Measurements from ENCODE around the gene TBXT. TPM values are rescaled to one million over a fixed set of nuclear protein-coding genes. Genes with fewer than 3 reads are reported as not detected.

Gene TBXT
- total and polyA plus RNA-seq, 2 of the 8 experiments (the other 6 are each of a cell fraction or from before 2014, with no cell fraction given): 0.18 to 0.24 TPM

DNA sequence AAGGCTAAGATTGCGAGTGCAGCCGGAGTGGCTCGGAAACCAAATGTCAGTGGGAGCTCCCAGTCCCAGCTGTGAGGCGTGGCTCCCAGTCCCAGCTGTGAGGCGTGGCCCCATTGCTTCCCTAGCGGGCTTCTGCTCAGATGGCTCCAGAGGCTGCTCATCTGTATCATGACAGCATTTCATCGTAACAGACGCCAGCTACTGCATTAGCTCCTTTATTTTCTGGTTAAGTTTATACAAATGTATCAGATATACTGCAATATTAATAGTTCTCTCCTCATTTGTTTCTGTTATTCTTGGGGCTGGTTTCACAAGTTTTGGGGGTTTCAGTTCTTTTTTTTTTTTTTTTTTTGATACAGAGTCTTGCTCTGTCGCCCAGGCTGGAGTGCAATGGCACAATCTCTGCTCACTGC, 34.7 kb upstream of the TBXT start:
- no peak overlapping the region for H3K4me2 ChIP-seq (ENCODE audit: insufficient read depth in 1 of 2, low read depth in 2 of 2, low read length in 2 of 2)
- no peaks in the 10 kb centered on the region for H3K79me2 ChIP-seq (ENCODE audit: control insufficient read depth in 1 of 2, insufficient read depth in 2 of 2, low read length in 2 of 2)
- H2BK20ac ChIP-seq (ENCODE audit: low read length): no peak overlapping the region
- no peak for DNase-seq (ENCODE audit: low read depth in 1 of 2, low spot score in 2 of 2)
- H3K18ac ChIP-seq (ENCODE audit: extremely low read depth, low read length): no peak overlapping the region
- no peak overlapping the region for H2BK12ac ChIP-seq (ENCODE audit: low read depth, low read length)
- H2AK5ac ChIP-seq (ENCODE audit: low read depth, low read length): no peak overlapping the region
- no peak overlapping the region for H3K14ac ChIP-seq (ENCODE audit: insufficient read length)
- no peak overlapping the region for H3K9ac ChIP-seq (replicated peaks in 1 of 4; ENCODE audit: extremely low read depth in 1 of 4, low read depth in 3 of 4, low read length in 3 of 4)
- H4K5ac ChIP-seq (ENCODE audit: insufficient read length, low read depth, low read length): no peak overlapping the region
- no peak overlapping the region for H2BK120ac ChIP-seq (replicated peaks; ENCODE audit: low read depth, low read length)
- CTCF ChIA-PET (ENCODE audit: partially characterized antibody): interaction anchor here (1.5 kb wide), 1 partner anchor 46 kb away, joined by 4 read pairs; no protein-coding TSS in a partner anchor
- no peak overlapping the region for H4K8ac ChIP-seq (ENCODE audit: extremely low read depth, insufficient read depth, low read length)
- H2BK15ac ChIP-seq (ENCODE audit: low read length): no peak overlapping the region
- no peak overlapping the region for H3K4ac ChIP-seq (replicated peaks; ENCODE audit: insufficient read length, low read depth, low read length)
- no peak overlapping the region for H3K27ac ChIP-seq (ENCODE audit: low read depth, low read length)
- H3K36me3 ChIP-seq (ENCODE audit: control insufficient read depth in 2 of 4, insufficient read depth in 4 of 4, low read length in 3 of 4): no peaks in the 10 kb centered on the region
- H3K23ac ChIP-seq (ENCODE audit: insufficient read length): no peak overlapping the region
- no peaks in the 10 kb centered on the region for H3K9me3 ChIP-seq (ENCODE audit: insufficient read depth in 2 of 2, low read depth in 1 of 2, low read length in 1 of 2)
- H3K23me2 ChIP-seq (ENCODE audit: low read depth, low read length): no peaks in the 10 kb centered on the region
- peaks cover 0 to 12% (median 7%) of the 10 kb centered on the region in 4 experiments; a peak in 5 of 7 replicates for H3K27me3 ChIP-seq (replicated peaks in 1 of 4; ENCODE audit: control insufficient read depth in 3 of 4, extremely low read depth in 1 of 4, insufficient read depth in 3 of 4, low read length in 3 of 4)
- H2AFZ ChIP-seq (ENCODE audit: low read length): no peak overlapping the region
- no peak overlapping the region for H3K56ac ChIP-seq (replicated peaks; ENCODE audit: insufficient read length, low read depth, low read length)
- H4K91ac ChIP-seq (replicated peaks; ENCODE audit: insufficient read length, low read length): no peak overlapping the region
- H4K20me1 ChIP-seq (replicated peaks in 1 of 2; ENCODE audit: control insufficient read depth in 1 of 2, insufficient read depth in 2 of 2, low read length in 2 of 2): peaks cover 0 to 5% of the 10 kb centered on the region in 2 experiments
- no peak for FAIRE-seq
- POLR2A ChIA-PET (ENCODE audit: partially characterized antibody): no interaction called here
- H3K4me3 ChIP-seq (ENCODE audit: extremely low read depth in 1 of 4, insufficient read depth in 2 of 4, low read depth in 3 of 4, low read length in 4 of 4): no peak overlapping the region
- H3K79me1 ChIP-seq (ENCODE audit: low read depth, low read length): no peaks in the 10 kb centered on the region
- no peak overlapping the region for H2BK5ac ChIP-seq (ENCODE audit: low read depth, low read length)
- 90% methylated on average over 9 of the region's 9 CpGs; no CpG with 5 or more reads in 1 of the 2 experiments for WGBS, 2 experiments (ENCODE audit: extremely low coverage in 1 of 2, insufficient coverage in 1 of 2, insufficient read length in 1 of 2, insufficient replicate concordance in 2 of 2, low coverage in 1 of 2, low lambda C conversion rate in 2 of 2, missing lambda C conversion rate in 1 of 2)
- H3K4me1 ChIP-seq (replicated peaks in 1 of 4; ENCODE audit: control insufficient read depth in 3 of 4, insufficient read depth in 4 of 4, low read length in 3 of 4): peaks cover 0 to 8% (median 0%) of the 10 kb centered on the region in 4 experiments; a peak in 3 of 7 replicates
- TF ChIP-seq RFX5 (IDR thresholded peaks at IDR 0.05; ENCODE audit: borderline replicate concordance, low read depth, low read length) (no peak), NRF1 (IDR thresholded peaks at IDR 0.05; ENCODE audit: low read depth, low read length) (no peak), SIRT6 (IDR thresholded peaks at IDR 0.05; ENCODE audit: low read length) (no peak), TCF12 (IDR thresholded peaks at IDR 0.05; ENCODE audit: low read depth, low read length) (no peak), JUND (IDR thresholded peaks at IDR 0.05; ENCODE audit: low read length) (no peak), CBX8 (IDR thresholded peaks at IDR 0.05; ENCODE audit: borderline replicate concordance, low read depth, low read length) (no peak), SAP30 (IDR thresholded peaks at IDR 0.05; ENCODE audit: insufficient read depth, insufficient replicate concordance, low read length) (no peak), ASH2L (IDR thresholded peaks at IDR 0.05; ENCODE audit: low read length) (no peak), TAF1 (IDR thresholded peaks at IDR 0.05; ENCODE audit: low read depth, low read length) (no peak), CREB1 (IDR thresholded peaks at IDR 0.05) (no peak), SIX5 (IDR thresholded peaks at IDR 0.05; ENCODE audit: low read depth, low read length) (no peak), CTBP2 (IDR thresholded peaks at IDR 0.05; ENCODE audit: borderline replicate concordance, insufficient read depth, insufficient read length, low read length) (no peak)
- TF ChIP-seq, protein P1, sequence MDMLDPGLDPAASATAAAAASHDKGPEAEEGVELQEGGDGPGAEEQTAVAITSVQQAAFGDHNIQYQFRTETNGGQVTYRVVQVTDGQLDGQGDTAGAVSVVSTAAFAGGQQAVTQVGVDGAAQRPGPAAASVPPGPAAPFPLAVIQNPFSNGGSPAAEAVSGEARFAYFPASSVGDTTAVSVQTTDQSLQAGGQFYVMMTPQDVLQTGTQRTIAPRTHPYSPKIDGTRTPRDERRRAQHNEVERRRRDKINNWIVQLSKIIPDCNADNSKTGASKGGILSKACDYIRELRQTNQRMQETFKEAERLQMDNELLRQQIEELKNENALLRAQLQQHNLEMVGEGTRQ (IDR thresholded peaks at IDR 0.05; ENCODE audit: low read length): no peak
- TF ChIP-seq, protein P2, sequence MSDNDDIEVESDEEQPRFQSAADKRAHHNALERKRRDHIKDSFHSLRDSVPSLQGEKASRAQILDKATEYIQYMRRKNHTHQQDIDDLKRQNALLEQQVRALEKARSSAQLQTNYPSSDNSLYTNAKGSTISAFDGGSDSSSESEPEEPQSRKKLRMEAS (IDR thresholded peaks at IDR 0.05): no peak

Measured in H1 (cell line).